Uterus (tissue), 4 donors: ENCODE data around the gene PEAK1. TPM values are rescaled to one million over a fixed set of nuclear protein-coding genes. Genes with fewer than 3 reads are reported as not detected.
A peak's percentile ranks its signal among the peaks of the same experiment; 100 is the strongest.

ENCODE experiments used
- DNase-seq, 2 donors: peaks; one replicate each; pipeline ENCODE4 v3.0.0-alpha.2; 2019 to 2020
- H3K27ac ChIP-seq, 2 donors: fragments of 200-600 bp; sonication (generic); 1 replicate in 1 of 2; 2 replicates in 1 of 2; pipeline ENCODE4 v1.5.1; 2016 to 2018
- H3K27me3 ChIP-seq, 2 donors: fragments of 200-600 bp; sonication (generic); one replicate each; pipeline ENCODE4 v1.5.1; 2018 to 2019; ENCODE audit warnings: control low read depth in 1 of 2
- H3K36me3 ChIP-seq, 2 donors: fragments of 200-600 bp; sonication (generic); one replicate each; pipeline ENCODE4 v1.5.1; 2019; ENCODE audit warnings: control low read depth in 1 of 2
- H3K4me1 ChIP-seq, 2 donors: fragments of 200-600 bp; sonication (generic); one replicate each; pipeline ENCODE4 v1.5.1; 2018 to 2019; ENCODE audit warnings: control low read depth in 1 of 2
- H3K4me3 ChIP-seq, 2 donors: fragments of 200-600 bp; sonication (generic); 1 replicate in 1 of 2; 2 replicates in 1 of 2; pipeline ENCODE4 v1.5.1; 2018 to 2019; ENCODE audit warnings: mild to moderate bottlenecking in 1 of 2
- H3K9me3 ChIP-seq, 2 donors: fragments of 200-600 bp; sonication (generic); one replicate each; pipeline ENCODE4 v1.5.1; 2019; ENCODE audit warnings: control low read depth in 1 of 2
- POLR2A ChIP-seq, 2 donors: fragments of 450-650 bp; IDR thresholded peaks; one replicate each; pipeline ENCODE4 v1.6.1; 2016; ENCODE audit warnings: antibody characterized with exemption in 2 of 2, mild to moderate bottlenecking in 1 of 2, moderate library complexity in 1 of 2
- intact Hi-C: fragments of 100-400 bp; cut with DNase I; formaldehyde crosslinking; loops from one replicate; pipeline ENCODE4 v1.15.1; 2023; ENCODE audit warnings: low total_unique reads
- total RNA-seq, 4 donors: library from RNA; depleted of rRNA in 3 of 4; stranded (reverse); fragments of >200 nt in 3 of 4; gene quantifications; one replicate each; pipeline versions ENCODE4 v1.1.0 to v1.2.4, GENCODE V29; 2014 to 2023
- TF ChIP-seq, protein P1 (sequence below), 4 experiments: fragments of 200-600 bp in 2 of 4; fragments of 450-650 bp in 2 of 4; sonication (generic) in 2 of 4; IDR thresholded peaks; one replicate each; pipeline ENCODE4 v1.5.1; 2016 to 2019; ENCODE audit warnings: antibody characterized with exemption in 4 of 4, mild to moderate bottlenecking in 2 of 4, moderate library complexity in 1 of 4
- donor health status: DM: yes; HTN: yes; CAD: no.

PEAK1 gene
- total RNA-seq, 4 donors from 2014 or later: 14.4 to 87.3 (median 43.5) TPM

DNA sequence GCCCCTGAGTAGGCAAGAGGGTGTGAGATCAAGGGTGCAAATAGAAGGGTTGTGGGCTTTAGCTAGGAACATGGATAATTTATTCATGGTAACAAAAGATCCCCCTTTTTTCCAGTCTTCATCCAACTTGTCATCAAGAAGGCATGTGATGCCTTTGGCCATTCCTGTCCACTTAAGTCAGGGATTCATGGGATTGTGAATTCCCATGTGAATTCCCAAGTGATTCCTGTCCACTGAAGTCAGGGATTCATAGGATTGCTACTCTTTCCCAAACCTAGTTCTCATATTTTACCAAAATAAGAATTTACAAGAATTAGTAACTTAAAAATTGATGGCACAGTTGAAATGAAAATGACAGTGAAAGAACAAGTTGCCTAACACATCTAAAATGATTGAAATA lies 41.6 kb upstream of the PEAK1 start:
- peaks cover 0 to 5% of the 10 kb centered on the region in 2 donors for H3K4me1 ChIP-seq
- H3K9me3 ChIP-seq: no peaks in the 10 kb centered on the region
- H3K27me3 ChIP-seq: no peaks in the 10 kb centered on the region
- H3K27ac ChIP-seq: no peak overlapping the region
- no peak for DNase-seq
- no peak overlapping the region for H3K4me3 ChIP-seq
- TF ChIP-seq, protein P1, sequence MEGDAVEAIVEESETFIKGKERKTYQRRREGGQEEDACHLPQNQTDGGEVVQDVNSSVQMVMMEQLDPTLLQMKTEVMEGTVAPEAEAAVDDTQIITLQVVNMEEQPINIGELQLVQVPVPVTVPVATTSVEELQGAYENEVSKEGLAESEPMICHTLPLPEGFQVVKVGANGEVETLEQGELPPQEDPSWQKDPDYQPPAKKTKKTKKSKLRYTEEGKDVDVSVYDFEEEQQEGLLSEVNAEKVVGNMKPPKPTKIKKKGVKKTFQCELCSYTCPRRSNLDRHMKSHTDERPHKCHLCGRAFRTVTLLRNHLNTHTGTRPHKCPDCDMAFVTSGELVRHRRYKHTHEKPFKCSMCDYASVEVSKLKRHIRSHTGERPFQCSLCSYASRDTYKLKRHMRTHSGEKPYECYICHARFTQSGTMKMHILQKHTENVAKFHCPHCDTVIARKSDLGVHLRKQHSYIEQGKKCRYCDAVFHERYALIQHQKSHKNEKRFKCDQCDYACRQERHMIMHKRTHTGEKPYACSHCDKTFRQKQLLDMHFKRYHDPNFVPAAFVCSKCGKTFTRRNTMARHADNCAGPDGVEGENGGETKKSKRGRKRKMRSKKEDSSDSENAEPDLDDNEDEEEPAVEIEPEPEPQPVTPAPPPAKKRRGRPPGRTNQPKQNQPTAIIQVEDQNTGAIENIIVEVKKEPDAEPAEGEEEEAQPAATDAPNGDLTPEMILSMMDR (IDR thresholded peaks at IDR 0.05): no peak
- no peak for TF ChIP-seq POLR2A (IDR thresholded peaks at IDR 0.05)
- intact Hi-C loops: no loop called here
- no peaks in the 10 kb centered on the region for H3K36me3 ChIP-seq

DNA sequence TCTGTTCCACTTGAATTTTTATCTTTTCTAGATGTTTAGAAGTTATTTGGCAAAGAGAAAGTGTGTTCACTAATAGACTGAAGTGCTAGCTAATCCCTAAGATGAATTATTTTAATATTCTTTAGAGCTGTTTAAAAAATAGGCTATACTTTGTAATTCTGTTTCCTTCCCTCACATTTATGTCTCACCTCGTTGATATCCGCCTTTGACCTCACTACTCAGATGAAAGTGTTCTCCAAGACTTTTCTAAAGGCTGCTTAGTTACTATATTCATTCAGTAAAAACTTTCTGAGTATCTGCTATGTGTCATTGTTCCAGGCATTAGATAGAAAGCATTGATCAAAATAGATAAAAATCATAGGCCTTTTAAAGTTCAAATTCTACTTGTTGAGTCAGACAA lies 39.1 kb upstream of the PEAK1 start:
- DNase-seq: no peak
- Histone ChIP-seq H3K4me3 (no peak overlapping the region), H3K27ac (no peak overlapping the region), H3K36me3 (no peaks in the 10 kb centered on the region), H3K9me3 (no peaks in the 10 kb centered on the region), H3K4me1 (peaks cover 5 to 8% of the 10 kb centered on the region in 2 donors), H3K27me3 (no peaks in the 10 kb centered on the region)
- no peak for TF ChIP-seq POLR2A (IDR thresholded peaks at IDR 0.05)
- TF ChIP-seq, protein P1 (IDR thresholded peaks at IDR 0.05): no peak
- intact Hi-C loops: no loop called here

DNA sequence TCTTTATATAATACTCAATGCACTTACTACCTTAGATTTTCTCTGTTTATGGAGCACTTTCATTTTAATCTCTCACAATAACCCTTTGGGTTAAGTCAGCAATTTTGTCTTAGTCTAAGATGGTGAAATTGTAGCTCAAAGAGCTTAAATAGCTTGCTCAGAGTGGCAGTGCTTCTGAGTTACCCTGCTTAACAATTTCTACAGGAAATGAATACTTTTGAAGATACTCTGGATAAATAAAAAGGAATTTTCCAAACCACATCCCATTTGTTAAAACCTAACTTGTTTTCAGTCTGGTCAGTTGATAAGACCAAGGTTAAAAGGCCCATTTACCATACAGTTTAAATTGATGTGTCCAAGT lies 38.0 kb upstream of the PEAK1 start:
- DNase-seq: no peak
- TF ChIP-seq POLR2A (IDR thresholded peaks at IDR 0.05): no peak
- TF ChIP-seq, protein P1 (IDR thresholded peaks at IDR 0.05): no peak
- peaks cover 5 to 8% of the 10 kb centered on the region in 2 donors for H3K4me1 ChIP-seq
- H3K36me3 ChIP-seq: no peaks in the 10 kb centered on the region
- H3K4me3 ChIP-seq: no peak overlapping the region
- intact Hi-C loops: no loop called here
- peak overlapping the region in 1 of 2 donors; percentile 74 for H3K27ac ChIP-seq
- no peaks in the 10 kb centered on the region for H3K9me3 ChIP-seq
- no peaks in the 10 kb centered on the region for H3K27me3 ChIP-seq

DNA sequence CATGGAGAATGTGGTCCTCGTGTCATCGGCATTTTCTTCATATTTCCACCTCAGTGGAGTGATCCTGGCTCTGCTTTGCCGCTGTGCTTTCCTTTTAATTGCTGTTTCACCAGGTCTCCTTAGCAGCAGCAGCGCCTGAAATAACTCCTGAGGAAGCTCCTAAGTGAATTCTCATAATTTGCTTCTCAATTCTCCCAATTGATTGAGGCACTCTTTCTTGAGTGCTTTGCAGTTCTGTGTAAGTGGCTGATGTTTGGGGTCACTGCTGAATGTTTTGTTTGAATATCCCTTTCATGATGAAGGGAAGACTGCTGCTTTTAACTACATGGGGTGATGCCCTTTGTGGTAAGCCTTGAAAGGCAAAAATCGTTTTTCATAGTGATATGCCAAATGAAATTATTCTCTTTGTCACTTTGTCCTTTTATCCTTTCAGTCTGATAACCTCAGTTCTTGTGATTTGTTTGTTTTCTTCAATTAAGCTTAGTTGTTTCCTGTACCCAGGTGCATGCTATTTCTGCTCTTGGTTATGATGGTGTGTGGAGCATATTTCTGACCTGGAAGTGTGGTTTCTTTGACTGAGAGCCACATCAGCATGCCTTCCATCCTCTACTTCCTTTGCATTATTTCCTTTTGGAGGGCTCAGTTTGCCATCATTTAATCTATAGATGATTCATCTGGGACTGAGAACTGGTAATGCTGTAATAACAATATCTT lies 37.4 kb upstream of the PEAK1 start:
- H3K4me1 ChIP-seq: peaks cover 5 to 8% of the 10 kb centered on the region in 2 donors
- no peaks in the 10 kb centered on the region for H3K9me3 ChIP-seq
- DNase-seq: no peak
- no peaks in the 10 kb centered on the region for H3K27me3 ChIP-seq
- intact Hi-C loops: no loop called here
- no peaks in the 10 kb centered on the region for H3K36me3 ChIP-seq
- H3K27ac ChIP-seq: peak overlapping the region in 1 of 2 donors; percentile 74
- H3K4me3 ChIP-seq: no peak overlapping the region
- no peak for TF ChIP-seq POLR2A (IDR thresholded peaks at IDR 0.05)
- TF ChIP-seq, protein P1 (IDR thresholded peaks at IDR 0.05): no peak

DNA sequence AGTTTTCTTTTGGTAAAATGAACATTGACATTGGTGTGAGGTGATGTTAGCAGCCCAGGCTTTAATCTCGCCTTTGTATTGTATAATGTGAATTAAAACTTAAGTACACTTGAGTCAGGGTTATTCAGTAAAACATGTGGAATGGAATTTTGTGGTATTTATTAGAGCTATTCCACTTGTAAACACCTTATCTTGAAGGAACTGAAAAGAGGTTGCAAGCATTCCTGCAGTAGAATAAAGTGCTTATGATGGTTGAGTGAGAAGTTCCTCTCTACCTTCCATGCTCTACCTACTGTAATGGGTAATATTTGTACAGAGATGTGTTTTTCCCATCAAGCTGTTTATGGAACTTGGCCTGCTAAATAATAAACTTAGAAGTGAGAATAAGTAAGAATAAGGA lies 36.8 kb upstream of the PEAK1 start:
- H3K4me3 ChIP-seq: no peak overlapping the region
- peaks cover 5 to 8% of the 10 kb centered on the region in 2 donors for H3K4me1 ChIP-seq
- no peaks in the 10 kb centered on the region for H3K36me3 ChIP-seq
- intact Hi-C loops: no loop called here
- H3K27me3 ChIP-seq: no peaks in the 10 kb centered on the region
- TF ChIP-seq POLR2A (IDR thresholded peaks at IDR 0.05): no peak
- TF ChIP-seq, protein P1 (IDR thresholded peaks at IDR 0.05): no peak
- no peaks in the 10 kb centered on the region for H3K9me3 ChIP-seq
- DNase-seq: no peak
- H3K27ac ChIP-seq: peak overlapping the region in 1 of 2 donors; percentile 74
